Tongue (tissue), 2 donors: Measurements from ENCODE around the gene CHMP5. TPM values are rescaled to one million over a fixed set of nuclear protein-coding genes. Genes with fewer than 3 reads are reported as not detected.

Experiments
- DNase-seq: peaks from one replicate; pipeline ENCODE4 v3.0.0-alpha.2; 2015
- total RNA-seq: library from RNA; depleted of rRNA; stranded (reverse); fragments of >200 nt; gene quantifications from one replicate; pipeline ENCODE4 v1.2.3, GENCODE V29; 2014

Gene CHMP5
- total RNA-seq, 1 donor from 2014 or later: 69.5 TPM

DNA sequence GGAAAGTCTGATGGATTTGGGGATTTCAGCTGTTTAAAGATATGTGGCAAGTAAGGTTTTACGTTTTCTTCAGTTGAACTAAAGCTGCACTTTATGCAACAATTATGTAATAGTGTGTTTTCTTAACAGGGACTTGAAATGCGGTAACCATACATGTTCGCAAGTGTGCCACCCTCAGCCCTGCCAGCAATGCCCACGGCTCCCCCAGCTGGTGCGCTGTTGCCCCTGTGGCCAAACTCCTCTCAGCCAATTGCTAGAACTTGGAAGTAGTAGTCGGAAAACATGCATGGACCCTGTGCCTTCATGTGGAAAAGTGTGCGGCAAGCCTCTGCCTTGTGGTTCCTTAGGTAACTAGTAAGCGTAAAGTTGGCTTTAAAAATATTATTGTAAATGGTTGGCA, 53.9 kb downstream of the CHMP5 start:
- DNase-seq: no peak

DNA sequence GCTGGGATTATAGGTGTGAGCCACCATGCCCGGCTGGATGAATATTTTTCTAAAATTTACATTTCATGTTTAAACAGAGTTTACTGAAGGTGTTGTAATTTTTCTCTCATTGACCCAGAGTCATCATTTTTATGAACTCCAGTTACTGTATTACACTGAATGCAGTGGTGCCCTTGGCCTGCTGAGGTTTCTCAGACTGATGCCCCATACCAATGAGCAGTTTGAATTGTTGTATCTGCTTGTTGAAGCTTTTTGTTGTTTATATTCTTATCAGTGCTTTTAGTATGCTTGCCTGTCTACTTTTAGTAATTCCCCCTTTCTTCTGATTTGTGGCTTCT, 55.4 kb downstream of the CHMP5 start:
- no peak for DNase-seq

DNA sequence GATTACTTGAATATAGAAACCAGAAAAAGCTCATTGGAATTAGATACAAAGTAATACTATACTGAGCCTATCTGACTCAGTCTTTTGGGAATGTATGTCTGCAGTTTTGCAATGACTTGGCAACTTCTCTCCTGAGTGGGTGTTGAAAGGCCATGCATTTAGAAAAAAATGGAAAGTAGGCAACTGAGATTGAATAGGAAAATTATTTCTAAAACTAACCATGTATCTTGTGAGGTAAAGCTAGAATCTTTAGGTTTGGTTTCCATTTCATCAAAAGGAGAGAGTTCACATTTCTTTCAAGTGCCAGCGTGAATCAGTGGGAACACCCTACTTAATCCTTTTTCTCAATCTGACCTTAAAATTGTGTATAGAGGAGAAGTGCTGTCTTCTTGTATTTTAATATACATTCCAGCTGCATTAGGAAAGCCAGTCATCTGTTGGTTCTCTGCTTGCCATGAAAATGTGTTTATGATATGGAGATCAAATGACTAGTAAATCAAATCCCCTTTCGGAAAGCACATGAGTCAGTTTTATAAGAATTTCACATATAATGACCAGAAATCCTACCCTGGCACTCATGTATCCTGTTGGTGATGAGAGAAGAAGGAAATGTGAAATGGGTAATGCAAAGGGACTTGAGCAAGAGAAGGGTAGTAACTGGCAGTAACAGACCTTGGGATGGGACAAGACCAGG, 55.9 kb downstream of the CHMP5 start:
- DNase-seq: peak; percentile 87

DNA sequence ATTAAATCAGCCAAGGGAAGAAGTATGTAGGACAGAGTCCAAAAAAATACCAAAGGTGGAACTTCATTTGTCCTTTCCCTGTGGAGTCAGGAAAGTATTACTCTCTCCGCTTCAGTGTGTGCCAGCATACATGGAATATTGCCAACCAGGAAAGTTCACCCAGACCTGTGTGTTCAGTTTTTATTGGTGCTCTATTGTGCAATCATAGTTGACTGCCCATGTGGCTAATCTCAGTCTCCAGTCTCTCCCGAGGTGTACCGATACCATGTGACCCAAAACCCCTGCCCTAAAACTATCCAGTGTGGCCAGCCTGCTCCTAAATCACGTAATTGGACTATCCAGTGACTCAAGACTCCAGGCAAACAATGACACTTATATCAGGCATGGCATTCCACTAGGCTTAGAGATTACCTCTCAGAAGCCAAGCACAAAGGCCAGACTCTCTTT, 64.3 kb downstream of the CHMP5 start:
- no peak for DNase-seq

GRCh38 chr9:33329979-33330378, 65.1 kb downstream of the CHMP5 start:
- no peak for DNase-seq

GRCh38 chr9:33331377-33331891, 66.6 kb downstream of the CHMP5 start:
- DNase-seq: no peak

Other genes with a start within 250 kb of the CHMP5 start
- 80.9 TPM for gene DNAJA1, start 239.8 kb upstream of the CHMP5 start, total RNA-seq
- 31.9 TPM for gene SMU1, start 188.4 kb upstream of the CHMP5 start, total RNA-seq
- 30.1 TPM for gene B4GALT1, start 97.7 kb upstream of the CHMP5 start, total RNA-seq
- gene SPINK4, start 24.9 kb upstream of the CHMP5 start, total RNA-seq: not detected
- 141 TPM for gene BAG1, start 341 bp upstream of the CHMP5 start, total RNA-seq
- 37.1 TPM for gene NFX1, start 25.5 kb downstream of the CHMP5 start, total RNA-seq
- gene AQP7, start 137.5 kb downstream of the CHMP5 start, total RNA-seq: 8.4 TPM
- 143 TPM for gene AQP3, start 182.5 kb downstream of the CHMP5 start, total RNA-seq
- 19.7 TPM for gene NOL6, start 208.9 kb downstream of the CHMP5 start, total RNA-seq